K562 (cell line): Measurements from ENCODE around the gene RRH. TPM values are rescaled to one million over a fixed set of nuclear protein-coding genes. Genes with fewer than 3 reads are reported as not detected.

Source experiments
- ATAC-seq: fragments of 200-7000 bp; cut with Tn5 transposase; 3 replicates; pipeline ENCODE4 v1.9.1; 2020; ENCODE audit warnings: moderate library complexity
- BruUV-seq: library from RNA; stranded (reverse); fragments of 400-500 nt; replicated peaks from 2 replicates; lab custom pipeline; 2021; lab: Mats Ljungman, UMichigan
- CTCF ChIA-PET: fragments of 300-600 bp; formaldehyde crosslinking; extraction: SDS; loops from one replicate; lab custom pipeline; 2021; ENCODE audit warnings: low intra/inter-chr PET ratio; lab: Yijun Ruan, JAX
- POLR2A ChIA-PET: fragments of 300-600, 350-650 bp; sonication (Branson Sonifier 250); formaldehyde crosslinking; extraction: SDS; loops from one replicate; lab custom pipeline; 2021; ENCODE audit warnings: antibody characterized with exemption, inconsistent platforms; lab: Yijun Ruan, JAX
- DNase-seq, 4 experiments: peaks; one replicate each; pipeline versions ENCODE4 v3.0.0 to v3.0.0-alpha.2; 2011 to 2018; ENCODE audit warnings: low spot score in 3 of 4, mixed read lengths in 3 of 4; ENCODE audit errors: extremely low read depth in 1 of 4
- FAIRE-seq: peaks from 2 replicates; lab custom pipeline; 2011; peaks lifted over from hg19 to GRCh38; lab: Jason Lieb, UNC
- H2AFZ ChIP-seq: 2 replicates; pipeline ENCODE4 v1.6.0; 2011; ENCODE audit warnings: low read depth, low read length, control low read depth, inconsistent platforms
- H3K27ac ChIP-seq: fragments of 200-600 bp; 3 replicates; pipeline ENCODE4 v1.8.0; 2011; ENCODE audit warnings: low read depth, mild to moderate bottlenecking, control low read depth, inconsistent platforms, low read length, moderate library complexity, mixed read lengths; ENCODE audit errors: extremely low read depth
- H3K27me3 ChIP-seq, 2 experiments: fragments of 300-600 bp in 1 of 2; 2 replicates in 1 of 2; 3 replicates in 1 of 2; pipeline versions ENCODE4 v1.6.0 to v1.8.0; 2011; ENCODE audit warnings: inconsistent platforms in 2 of 2, low read length in 2 of 2, mild to moderate bottlenecking in 1 of 2, mixed read lengths in 1 of 2, moderate library complexity in 1 of 2; ENCODE audit not compliant: control insufficient read depth in 2 of 2, insufficient read depth in 2 of 2
- H3K36me3 ChIP-seq: fragments of 300-600 bp; 3 replicates; pipeline ENCODE4 v1.8.0; 2011; ENCODE audit warnings: mild to moderate bottlenecking, low read length, inconsistent platforms; ENCODE audit not compliant: control insufficient read depth, insufficient read depth
- H3K4me1 ChIP-seq, 2 experiments: fragments of 200-600 bp in 1 of 2; replicated peaks in 1 of 2; 2 replicates in 1 of 2; 3 replicates in 1 of 2; pipeline versions ENCODE4 v1.5.1 to v1.8.0; 2011; ENCODE audit warnings: inconsistent platforms in 2 of 2, low read length in 2 of 2, mild to moderate bottlenecking in 1 of 2, mixed read lengths in 1 of 2, moderate library complexity in 1 of 2; ENCODE audit not compliant: control insufficient read depth in 2 of 2, insufficient read depth in 2 of 2
- H3K4me2 ChIP-seq: 2 replicates; pipeline ENCODE4 v1.6.1; 2011; ENCODE audit warnings: low read length, control low read depth, inconsistent platforms, mixed read lengths; ENCODE audit not compliant: insufficient read depth
- H3K4me3 ChIP-seq: fragments of 200-600 bp; sonication (generic), shearing (Covaris generic); 2 replicates; pipeline ENCODE4 v1.5.1; 2016; ENCODE audit warnings: control low read depth, inconsistent platforms
- H3K79me2 ChIP-seq: fragments of 200-600 bp; 3 replicates; pipeline ENCODE4 v1.8.0; 2011; ENCODE audit warnings: low read length, inconsistent platforms; ENCODE audit not compliant: control insufficient read depth, insufficient read depth
- H3K9ac ChIP-seq, 2 experiments: 2 replicates each; pipeline versions ENCODE4 v1.6.0 to v1.6.1; 2011; ENCODE audit warnings: low read depth in 2 of 2, low read length in 2 of 2, control low read depth in 1 of 2, inconsistent platforms in 1 of 2, mild to moderate bottlenecking in 1 of 2, mixed read lengths in 1 of 2; ENCODE audit not compliant: insufficient read depth in 1 of 2
- H3K9me1 ChIP-seq: one replicate; pipeline ENCODE4 v1.6.0; 2011; ENCODE audit warnings: inconsistent platforms, mild to moderate bottlenecking, low read length, moderate library complexity; ENCODE audit not compliant: control insufficient read depth, insufficient read depth
- H3K9me3 ChIP-seq: replicated peaks from 2 replicates; pipeline ENCODE4 v1.5.1; 2011; ENCODE audit warnings: low read depth, low read length, inconsistent platforms; ENCODE audit not compliant: control insufficient read depth, insufficient read depth
- H4K20me1 ChIP-seq: replicated peaks from 2 replicates; pipeline ENCODE4 v1.6.1; 2011; ENCODE audit warnings: low read length, inconsistent platforms, mixed read lengths; ENCODE audit not compliant: control insufficient read depth, insufficient read depth
- CEBPB ChIP-seq: fragments of 450-650 bp; IDR thresholded peaks from 2 replicates; pipeline ENCODE4 v1.6.1; 2016; ENCODE audit warnings: missing genetic modification characterization, missing compliant biosample characterization
- CEBPG ChIP-seq, 3 experiments: fragments of 200-800 bp in 1 of 3; sonication (Bioruptor generic) in 1 of 3; sonication (generic) in 1 of 3; formaldehyde crosslinking in 1 of 3; IDR thresholded peaks in 2 of 3; conservative IDR thresholded peaks in 1 of 3; 2 replicates each; pipeline versions ENCODE4 v1.6.1 to v1.8.0; 2016 to 2022; ENCODE audit warnings: missing compliant biosample characterization in 2 of 3, missing genetic modification characterization in 2 of 3, mild to moderate bottlenecking in 1 of 3, missing genetic modification reagents in 1 of 3
- CEBPZ ChIP-seq: fragments of 150-350 bp; IDR thresholded peaks from 2 replicates; pipeline ENCODE4 v1.6.1; 2014; ENCODE audit warnings: low read depth, mild to moderate bottlenecking, low read length, borderline replicate concordance
- CHD4 ChIP-seq: fragments of 200-600 bp; sonication (generic); IDR thresholded peaks from 3 replicates; pipeline ENCODE4 v1.6.1; 2012; ENCODE audit warnings: low read depth, mild to moderate bottlenecking, mixed read lengths, low read length, inconsistent platforms; ENCODE audit not compliant: insufficient read depth, insufficient replicate concordance, poor library complexity, severe bottlenecking
- FOS ChIP-seq: IDR thresholded peaks from 3 replicates; pipeline ENCODE4 v1.6.1; 2011; ENCODE audit not compliant: insufficient read length; ENCODE audit errors: extremely low read depth
- RAD21 ChIP-seq, 2 experiments: fragments of 250-450 bp in 1 of 2; fragments of 450-650 bp in 1 of 2; sonication (Bioruptor Pico) in 1 of 2; formaldehyde crosslinking in 1 of 2; IDR thresholded peaks in 1 of 2; conservative IDR thresholded peaks in 1 of 2; 2 replicates each; pipeline versions ENCODE4 v1.4.0 to v1.8.0; 2020 to 2022; ENCODE audit warnings: mild to moderate bottlenecking in 2 of 2, moderate library complexity in 1 of 2
- RNF2 ChIP-seq: sonication (generic); IDR thresholded peaks from 2 replicates; pipeline ENCODE4 v1.6.1; 2016
- SMC3 ChIP-seq: conservative IDR thresholded peaks from 2 replicates; pipeline ENCODE4 v1.6.1; 2011; ENCODE audit warnings: low read depth, low read length, improper control_type of control experiment; ENCODE audit not compliant: insufficient read depth
- ZNF431 ChIP-seq: sonication (generic); formaldehyde crosslinking; IDR thresholded peaks from 2 replicates; pipeline ENCODE4 v1.8.0; 2022; ENCODE audit warnings: mild to moderate bottlenecking, missing genetic modification reagents
- WGBS: fragments of 100-300 bp; shearing (Covaris generic); methylation state at CpG from one replicate; pipeline ENCODE4 v1.1.6; 2016; ENCODE audit warnings: low coverage, mixed read lengths; ENCODE audit not compliant: insufficient coverage; ENCODE audit errors: missing lambda C conversion rate; 5-methylcytosine and 5-hydroxymethylcytosine counted together
- in situ Hi-C: fragments of 300-500 bp; cut with MboI; formaldehyde crosslinking; loops from 4 replicates; pipeline ENCODE4 v1.15.0; 2018; ENCODE audit warnings: inconsistent platforms, mixed read lengths
- intact Hi-C: fragments of 100-400 bp; cut with micrococcal nuclease; formaldehyde crosslinking; loops from 2 replicates; pipeline ENCODE4 v1.14.2; 2022
- polyA plus RNA-seq, 8 experiments: library from polyadenylated mRNA; depleted of rRNA in 4 of 8; stranded (reverse) in 5 of 8; unstranded in 3 of 8; fragments of >200 nt; fragmentation: Nextera tagmentation in 2 of 8; fragmentation: Illumina TruSeq in 1 of 8; extraction: Ambion mirVana in 2 of 8; extraction: Trizol in 1 of 8; gene quantifications; 2 replicates each; pipeline versions ENCODE4 v1.2.1 to v1.2.3, GENCODE V29; 2011 to 2014; ENCODE audit warnings: inconsistent platforms in 1 of 8, missing spikeins in 1 of 8
- total RNA-seq, 7 experiments: library from RNA; depleted of rRNA in 6 of 7; stranded (reverse); fragments of >200 nt in 6 of 7; fragmentation: Illumina TruSeq in 2 of 7; extraction: Trizol in 2 of 7; gene quantifications; 2 replicates each; pipeline versions ENCODE4 v1.2.1 to v1.2.3, GENCODE V29; 2011 to 2021; ENCODE audit warnings: low replicate concordance in 1 of 7

RRH gene
- total and polyA plus RNA-seq, 9 of the 15 experiments (the other 6 are each of a cell fraction or from before 2014, with no cell fraction given): 0.04 to 0.31 (median 0.12) TPM; not detected in 3

GRCh38 chr4:109826719-109827118 is 1.1 kb upstream of the RRH start (continued):
- TF ChIP-seq CEBPZ (no peak), FOS (no peak), SMC3 (peak; percentile 29; the same call in 1 of the 2 replicates), RNF2 (no peak), ZNF431 (no peak), RAD21 (CRISPR knock-in tag; conservative IDR thresholded peaks at IDR 0.05 in 1 of 2, IDR thresholded peaks at IDR 0.05 in 1 of 2) (peak; percentile 75 to 76)

- FAIRE-seq: no peak
- Histone ChIP-seq H3K4me2 (no peak overlapping the region), H3K9me3 (no peaks in the 10 kb centered on the region), H3K9me1 (no peaks in the 10 kb centered on the region), H3K27me3 (no peaks in the 10 kb centered on the region)
- in situ Hi-C loops: loop anchor here (10.0 kb wide), 1 partner anchor 399 kb away; the partner anchor contains the start of gene SEC24B
- POLR2A ChIA-PET: no interaction called here
- TF ChIP-seq CEBPB (tag): peak; percentile 93
- TF ChIP-seq CHD4: no peak
- TF ChIP-seq CEBPG (CRISPR knock-in tag; IDR thresholded peaks at IDR 0.05): no peak
- TF ChIP-seq CEBPG (tag; conservative IDR thresholded peaks at IDR 0.05 in 1 of 2, IDR thresholded peaks at IDR 0.05 in 1 of 2): peak; percentile 50 to 81
- TF ChIP-seq, all 486 proteins: peak for 2
- H2AFZ ChIP-seq: no peak overlapping the region
- BruUV-seq: no TSS peak
- no peak overlapping the region for H3K27ac ChIP-seq
- no peaks in the 10 kb centered on the region for H4K20me1 ChIP-seq
- DNase-seq: no peak
- no peaks in the 10 kb centered on the region for H3K79me2 ChIP-seq
- WGBS: 50% methylated on average over 4 of the region's 4 CpGs
- ATAC-seq: no peak
- intact Hi-C loops: no loop called here
- CTCF ChIA-PET: no interaction called here
- H3K4me3 ChIP-seq: no peak overlapping the region
- no peaks in the 10 kb centered on the region; a peak in 1 of 5 replicates for H3K4me1 ChIP-seq
- H3K36me3 ChIP-seq: no peaks in the 10 kb centered on the region
- no peak overlapping the region for H3K9ac ChIP-seq
Observed at GRCh38 chr4:109833756-109834155, 6.0 kb downstream of the RRH start.
